ENCODE data around the gene CLEC12A.

- TF ChIP-seq POLR2A (IDR thresholded peaks at IDR 0.05) (no peak), CTCF (IDR thresholded peaks at IDR 0.05 in 8 of 11, conservative IDR thresholded peaks at IDR 0.05 in 3 of 11) (no peak), POLR2AphosphoS5 (IDR thresholded peaks at IDR 0.05) (no peak)
Observed at GRCh38 chr12:10031771-10032175, 60.6 kb downstream of the CLEC12A start.
